ENCODE results near the gene MYO1F.

MYO1F gene

GRCh38 chr19:8499048-8499833 lies 78.0 kb downstream of the MYO1F start:
- no peak for DNase-seq

- no peak for DNase-seq
Observed at GRCh38 chr19:8498295-8498694, 78.9 kb downstream of the MYO1F start.

GRCh38 chr19:8494158-8494557 lies 83.1 kb downstream of the MYO1F start:
- DNase-seq = peak in 2 of 56 donors; percentile 10 to 28

- DNase-seq = no peak
Observed at GRCh38 chr19:8491574-8491973, 85.7 kb downstream of the MYO1F start.

GRCh38 chr19:8490873-8491272 lies 86.4 kb downstream of the MYO1F start:
- DNase-seq = no peak

GRCh38 chr19:8490395-8490760 lies 86.9 kb downstream of the MYO1F start:
- DNase-seq = no peak

- no peak for DNase-seq
Observed at GRCh38 chr19:8489561-8490394, 87.5 kb downstream of the MYO1F start.

- no peak for DNase-seq
Observed at GRCh38 chr19:8488365-8488764, 88.9 kb downstream of the MYO1F start.

- DNase-seq = peak in 28 of 56 donors; percentile 6 to 60 (median 30)
Observed at GRCh38 chr19:8487137-8487851, 89.9 kb downstream of the MYO1F start.

- DNase-seq = no peak
Observed at GRCh38 chr19:8486661-8487136, 90.5 kb downstream of the MYO1F start.

- no peak for DNase-seq
Observed at GRCh38 chr19:8485561-8486371, 91.5 kb downstream of the MYO1F start.

GRCh38 chr19:8484331-8484894 lies 92.8 kb downstream of the MYO1F start:
- DNase-seq = peak in 10 of 56 donors; percentile 7 to 73 (median 13)

- DNase-seq = no peak
Observed at GRCh38 chr19:8483165-8483564, 94.1 kb downstream of the MYO1F start.

GRCh38 chr19:8482696-8483095 lies 94.5 kb downstream of the MYO1F start:
- DNase-seq = no peak

GRCh38 chr19:8481616-8482015 lies 95.6 kb downstream of the MYO1F start:
- no peak for DNase-seq

GRCh38 chr19:8481201-8481600 lies 96.0 kb downstream of the MYO1F start:
- no peak for DNase-seq

GRCh38 chr19:8478598-8478997 lies 98.6 kb downstream of the MYO1F start:
- no peak for DNase-seq

GRCh38 chr19:8477889-8478288 lies 99.4 kb downstream of the MYO1F start:
- DNase-seq = no peak

GRCh38 chr19:8476524-8476923 lies 100.7 kb downstream of the MYO1F start:
- no peak for DNase-seq

- no peak for DNase-seq
Observed at GRCh38 chr19:8475005-8475404, 102.2 kb downstream of the MYO1F start.

Data from amygdala (tissue), 56 donors.